SK-N-SH (cell line): ENCODE measurements around the gene ELANE. TPM values are rescaled to one million over a fixed set of nuclear protein-coding genes. Genes with fewer than 3 reads are reported as not detected.

Source experiments
- CTCF ChIA-PET: fragments of 300-600, 350-600 bp; formaldehyde crosslinking; extraction: SDS; loops from one replicate; lab custom pipeline; 2021; lab: Yijun Ruan, JAX
- POLR2A ChIA-PET: fragments of 350-600 bp; sonication (Branson Sonifier 250); formaldehyde crosslinking; extraction: SDS; loops from one replicate; lab custom pipeline; 2020; ENCODE audit warnings: antibody characterized with exemption, inconsistent platforms; lab: Yijun Ruan, JAX
- DNase-seq: peaks from one replicate; pipeline ENCODE4 v3.0.0; 2012
- H2AFZ ChIP-seq: fragments of 200-600 bp; sonication (generic); 2 replicates; pipeline ENCODE4 v1.8.1; 2016; ENCODE audit warnings: antibody characterized with exemption, mild to moderate bottlenecking, low read depth
- H3F3A ChIP-seq: fragments of 200-600 bp; sonication (generic); replicated peaks from 2 replicates; pipeline ENCODE3; 2016; ENCODE audit warnings: antibody characterized with exemption, mild to moderate bottlenecking; ENCODE audit not compliant: insufficient read depth
- H3K27ac ChIP-seq, 2 experiments: fragments of 200-500 bp in 1 of 2; fragments of 200-600 bp in 1 of 2; sonication (Bioruptor generic) in 1 of 2; sonication (generic), shearing (Covaris generic) in 1 of 2; 2 replicates each; pipeline versions ENCODE4 v1.5.1 to v1.6.1; 2014 to 2016; ENCODE audit warnings: low read depth in 2 of 2, inconsistent platforms in 1 of 2, low read length in 1 of 2, mild to moderate bottlenecking in 1 of 2, mixed read lengths in 1 of 2
- H3K27me3 ChIP-seq: fragments of 200-600 bp; sonication (generic), shearing (Covaris generic); 2 replicates; pipeline ENCODE4 v1.6.1; 2016; ENCODE audit warnings: mixed run types; ENCODE audit not compliant: insufficient read depth
- H3K36me3 ChIP-seq, 2 experiments: fragments of 200-500 bp in 1 of 2; fragments of 200-600 bp in 1 of 2; sonication (Bioruptor generic) in 1 of 2; sonication (generic) in 1 of 2; replicated peaks in 1 of 2; 2 replicates each; pipeline versions ENCODE3 to v1.5.1; 2014 to 2016; ENCODE audit warnings: low read length in 1 of 2, mild to moderate bottlenecking in 1 of 2; ENCODE audit not compliant: insufficient read depth in 2 of 2, control insufficient read depth in 1 of 2
- H3K4me1 ChIP-seq, 2 experiments: fragments of 200-500 bp in 1 of 2; fragments of 200-600 bp in 1 of 2; sonication (Bioruptor generic) in 1 of 2; sonication (generic), shearing (Covaris generic) in 1 of 2; 2 replicates each; pipeline versions ENCODE4 v1.5.1 to v1.6.1; 2014 to 2016; ENCODE audit warnings: low read depth in 1 of 2, low read length in 1 of 2, mixed run types in 1 of 2; ENCODE audit not compliant: insufficient read depth in 2 of 2, control insufficient read depth in 1 of 2
- H3K4me2 ChIP-seq: fragments of 200-600 bp; sonication (generic), shearing (Covaris generic); 2 replicates; pipeline ENCODE4 v1.6.1; 2017; ENCODE audit warnings: mixed run types
- H3K4me3 ChIP-seq, 2 experiments: fragments of 200-500 bp in 1 of 2; fragments of 200-600 bp in 1 of 2; sonication (Bioruptor generic) in 1 of 2; sonication (generic), shearing (Covaris generic) in 1 of 2; 2 replicates each; pipeline versions ENCODE4 v1.5.1 to v1.8.1; 2014 to 2016; ENCODE audit warnings: low read depth in 2 of 2, inconsistent platforms in 1 of 2, low read length in 1 of 2, mild to moderate bottlenecking in 1 of 2, mixed read lengths in 1 of 2, moderate library complexity in 1 of 2
- H3K79me2 ChIP-seq: fragments of 200-600 bp; sonication (generic); 2 replicates; pipeline ENCODE4 v1.8.1; 2017; ENCODE audit warnings: mild to moderate bottlenecking; ENCODE audit not compliant: insufficient read depth
- H3K9ac ChIP-seq: fragments of 200-600 bp; sonication (generic); 2 replicates; pipeline ENCODE4 v1.6.1; 2017; ENCODE audit warnings: mixed run types
- H3K9me2 ChIP-seq: fragments of 200-600 bp; sonication (generic); 2 replicates; pipeline ENCODE4 v1.6.1; 2017; ENCODE audit warnings: mixed run types
- H3K9me3 ChIP-seq: fragments of 200-600 bp; sonication (generic); 2 replicates; pipeline ENCODE4 v1.6.1; 2017; ENCODE audit warnings: mixed run types, mild to moderate bottlenecking, moderate library complexity
- H4K20me1 ChIP-seq: fragments of 200-600 bp; sonication (generic); 2 replicates; pipeline ENCODE4 v1.6.1; 2017; ENCODE audit warnings: mild to moderate bottlenecking, mixed run types; ENCODE audit not compliant: insufficient read depth
- CTCF ChIP-seq: fragments of 200-600 bp; sonication (generic); IDR thresholded peaks from 2 replicates; pipeline ENCODE4 v1.6.1; 2017; ENCODE audit warnings: antibody characterized with exemption, mild to moderate bottlenecking, moderate library complexity
- EP300 ChIP-seq, 2 experiments: IDR thresholded peaks; 2 replicates each; pipeline versions ENCODE4 v1.4.0 to v1.6.1; 2012; ENCODE audit warnings: borderline replicate concordance in 1 of 2, low read depth in 1 of 2, low read length in 1 of 2
- FOXM1 ChIP-seq: IDR thresholded peaks from 2 replicates; pipeline ENCODE4 v1.4.0; 2012; ENCODE audit warnings: low read depth, mild to moderate bottlenecking
- GATA2 ChIP-seq: sonication (generic); formaldehyde crosslinking; IDR thresholded peaks from 2 replicates; pipeline ENCODE4 v1.5.0; 2020; ENCODE audit warnings: mild to moderate bottlenecking, missing genetic modification reagents
- IRF3 ChIP-seq: fragments of 150-350 bp; IDR thresholded peaks from 2 replicates; pipeline ENCODE4 v1.6.1; 2016; ENCODE audit warnings: mild to moderate bottlenecking, low read depth, low read length
- NFIC ChIP-seq: IDR thresholded peaks from 2 replicates; pipeline ENCODE4 v1.4.0; 2012; ENCODE audit warnings: borderline replicate concordance
- NRF1 ChIP-seq: IDR thresholded peaks from 2 replicates; pipeline ENCODE4 v1.6.1; 2012; ENCODE audit warnings: low read depth, mild to moderate bottlenecking, low read length
- PBX3 ChIP-seq: IDR thresholded peaks from 2 replicates; pipeline ENCODE4; 2012
- POLR2AphosphoS5 ChIP-seq: IDR thresholded peaks from 2 replicates; pipeline ENCODE4 v1.6.1; 2012; ENCODE audit warnings: low read depth, low read length
- RAD21 ChIP-seq: IDR thresholded peaks from 2 replicates; pipeline ENCODE4 v1.6.1; 2012; ENCODE audit warnings: mild to moderate bottlenecking, low read length
- RFX5 ChIP-seq: IDR thresholded peaks from 2 replicates; pipeline ENCODE4 v1.6.1; 2012; ENCODE audit warnings: mild to moderate bottlenecking, improper control_type of control experiment, low read length
- SIN3A ChIP-seq: IDR thresholded peaks from 2 replicates; pipeline ENCODE4 v1.6.1; 2012; ENCODE audit warnings: low read depth, mild to moderate bottlenecking, low read length, moderate library complexity, borderline replicate concordance
- USF1 ChIP-seq: IDR thresholded peaks from 2 replicates; pipeline ENCODE4 v1.4.0; 2012; ENCODE audit warnings: low read depth, borderline replicate concordance
- WGBS: methylation state at CpG from one replicate; pipeline ENCODE4 v1.1.6; 2017; ENCODE audit warnings: low lambda C conversion rate; 5-methylcytosine and 5-hydroxymethylcytosine counted together
- polyA plus RNA-seq, 3 experiments: library from polyadenylated mRNA; depleted of rRNA; stranded (reverse); fragments of >200 nt; gene quantifications; 2 replicates each; pipeline ENCODE4 v1.2.3, GENCODE V29; 2012

The ELANE gene
- polyA plus RNA-seq, 1 of the 3 experiments (the other 2 are of a cell fraction): not detected

- Histone ChIP-seq H3K9ac (no peak overlapping the region), H3F3A (peaks cover 8% of the 10 kb centered on the region), H3K4me2 (no peak overlapping the region), H3K9me3 (no peaks in the 10 kb centered on the region), H3K79me2 (peaks cover 99% of the 10 kb centered on the region), H3K27ac (no peak overlapping the region), H3K27me3 (no peaks in the 10 kb centered on the region), H3K36me3 (peaks cover 42 to 72% of the 10 kb centered on the region in 2 experiments), H2AFZ (no peak overlapping the region), H3K4me3 (no peak overlapping the region), H3K4me1 (peaks cover 29 to 36% of the 10 kb centered on the region in 2 experiments; a peak in 3 of 4 replicates), H3K9me2 (no peaks in the 10 kb centered on the region), H4K20me1 (peaks cover 100% of the 10 kb centered on the region)
- ChIA-PET POLR2A (interaction anchor here (1.6 kb wide), 1 partner anchor 11 kb away, joined by 6 read pairs; no protein-coding TSS in a partner anchor), CTCF (interaction anchor here (0.9 kb wide), 1 partner anchor 34 kb away, joined by 3 read pairs; no protein-coding TSS in a partner anchor)
- no peak for DNase-seq
- TF ChIP-seq SIN3A (no peak), CTCF (no peak), RAD21 (no peak), POLR2AphosphoS5 (no peak), USF1 (no peak), NFIC (no peak), RFX5 (no peak), EP300 (IDR thresholded peaks at IDR 0.05; ENCODE audit: borderline replicate concordance in 1 of 2, low read depth in 1 of 2, low read length in 1 of 2) (no peak), IRF3 (no peak), NRF1 (no peak), GATA2 (CRISPR knock-in tag) (no peak), PBX3 (no peak), FOXM1 (no peak)
- WGBS: 97% methylated on average over 20 of the region's 31 CpGs
Observed at GRCh38 chr19:803686-804418, 48.3 kb upstream of the ELANE start.
